ENCODE measurements around the gene ERCC1. TPM values are rescaled to one million over a fixed set of nuclear protein-coding genes. Genes with fewer than 3 reads are reported as not detected.
"Not testable (repeated sequence)": the region's sequence is repeated elsewhere in the genome, so short reads cannot be mapped to it uniquely, and the experiment has no call there.

Gene ERCC1
- total RNA-seq, 1 donor from 2014 or later: 46.1 TPM

GRCh38 chr19:45455707-45456499, 32.2 kb upstream of the ERCC1 start:
- DNase-seq (ENCODE audit: low read depth in 2 of 2): peak; percentile 92 to 99

DNA sequence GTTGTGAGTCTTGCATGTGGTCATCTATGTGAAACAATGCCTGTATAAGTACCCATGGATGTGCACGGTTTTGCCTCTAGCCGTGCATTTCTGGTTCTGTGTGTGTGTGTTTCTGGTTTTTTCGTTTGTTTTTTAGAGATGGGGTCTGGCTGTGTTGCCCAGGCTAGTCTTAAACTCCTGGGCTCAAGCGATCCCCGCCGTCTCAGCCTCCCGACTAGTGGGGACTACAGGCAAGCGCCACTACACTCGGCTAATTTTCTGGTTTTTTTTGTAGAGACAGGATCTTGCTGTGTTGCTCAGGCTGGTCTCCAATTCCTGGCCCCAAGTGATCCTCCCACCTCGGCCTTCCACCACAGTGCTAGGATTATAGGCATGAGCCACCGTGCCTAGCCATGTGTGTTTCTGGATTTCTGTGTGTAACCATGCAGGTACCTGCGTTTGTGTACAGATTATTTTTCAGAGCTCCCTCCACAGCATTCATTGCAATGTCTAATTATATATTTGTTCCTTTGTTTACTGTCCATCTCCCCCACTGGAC, 28.2 kb upstream of the ERCC1 start:
- DNase-seq (ENCODE audit: low read depth in 2 of 2): no peak

GRCh38 chr19:45451131-45451849, 27.6 kb upstream of the ERCC1 start:
- DNase-seq (ENCODE audit: low read depth in 2 of 2): peak in 1 of 2 donors; percentile 56

DNA sequence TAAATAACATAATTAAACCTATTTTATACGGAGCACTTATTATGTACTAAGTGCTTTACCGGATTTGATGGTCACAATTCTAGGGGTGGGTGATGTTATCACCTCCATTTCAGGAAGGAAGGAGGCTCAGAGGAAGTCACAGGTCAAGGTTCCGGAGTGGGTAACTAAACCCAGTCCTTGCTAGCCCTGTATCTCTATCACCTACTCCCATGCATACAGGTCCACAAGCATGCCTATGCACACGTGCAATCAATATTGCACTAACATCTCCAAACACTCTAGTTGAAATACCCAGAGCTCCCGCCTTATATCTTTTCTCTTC, 26.3 kb upstream of the ERCC1 start:
- peak in 1 of 2 donors; percentile 28 for DNase-seq (ENCODE audit: low read depth in 2 of 2)

GRCh38 chr19:45448887-45449299, 25.2 kb upstream of the ERCC1 start:
- peak in 1 of 2 donors; percentile 33 for DNase-seq (ENCODE audit: low read depth in 2 of 2)

- DNase-seq (ENCODE audit: low read depth in 2 of 2): no peak
Measured at GRCh38 chr19:45448425-45448756, 24.7 kb upstream of the ERCC1 start.

GRCh38 chr19:45446944-45447343, 23.2 kb upstream of the ERCC1 start:
- no peak for DNase-seq (ENCODE audit: low read depth in 2 of 2)

DNA sequence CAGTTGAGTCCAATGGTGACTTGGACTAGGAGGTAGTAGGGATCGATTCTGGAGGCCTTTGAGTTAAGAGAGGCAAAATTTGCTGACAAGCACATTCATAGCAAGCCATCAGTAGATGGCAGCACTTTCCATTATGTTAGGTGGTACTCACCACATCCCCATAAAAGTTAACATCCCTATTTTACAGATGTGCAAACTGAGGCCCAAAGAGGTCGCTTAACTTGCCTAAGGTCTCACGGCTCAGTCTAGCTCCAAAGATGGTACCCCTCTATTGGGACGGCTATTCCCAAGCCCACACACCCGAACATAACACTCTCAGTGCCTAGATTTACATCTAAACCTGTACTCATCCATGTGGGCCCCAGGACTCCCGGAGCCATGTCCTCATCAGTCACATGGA, 22.6 kb upstream of the ERCC1 start:
- peak; percentile 55 to 75 for DNase-seq (ENCODE audit: low read depth in 2 of 2)

- no peak for DNase-seq (ENCODE audit: low read depth in 2 of 2)
Measured at GRCh38 chr19:45445139-45445538, 21.4 kb upstream of the ERCC1 start.

GRCh38 chr19:45444318-45445041, 20.8 kb upstream of the ERCC1 start:
- DNase-seq (ENCODE audit: low read depth in 2 of 2): peak; percentile 71 to 91

GRCh38 chr19:45443462-45444317, 20.0 kb upstream of the ERCC1 start:
- peak; percentile 78 to 93 for DNase-seq (ENCODE audit: low read depth in 2 of 2)

DNA sequence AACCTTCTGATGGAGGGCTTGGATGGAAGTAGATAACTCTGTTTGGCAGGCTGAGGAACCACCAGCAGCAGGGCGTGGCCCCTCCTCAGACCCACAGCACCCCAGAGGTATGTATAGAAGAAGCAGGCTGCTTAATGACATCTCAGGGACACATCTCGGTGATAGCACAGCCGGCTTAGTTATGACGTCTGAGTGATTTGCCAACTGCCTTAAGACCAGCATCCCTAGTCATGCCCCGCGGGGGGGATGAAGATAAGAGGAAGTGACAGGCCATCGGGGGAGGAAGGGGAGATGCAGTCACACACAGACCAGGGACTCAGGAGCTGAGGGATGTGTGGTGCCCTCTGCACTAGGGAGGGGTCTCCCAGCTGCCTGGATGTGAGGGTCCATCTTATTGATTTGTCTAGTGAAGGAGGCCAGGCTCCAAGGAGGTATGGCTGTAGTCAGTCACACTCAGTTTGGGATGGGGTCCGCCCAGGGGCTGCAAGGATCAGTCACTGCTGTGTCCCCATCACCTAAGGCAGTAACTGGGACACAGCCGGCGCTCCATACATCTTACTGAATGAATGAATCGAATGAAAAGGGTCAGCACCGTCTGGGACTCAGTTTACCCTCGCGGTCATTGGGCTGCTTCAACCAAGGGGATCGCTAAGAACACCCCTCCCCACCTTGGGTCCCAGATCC, 19.2 kb upstream of the ERCC1 start:
- DNase-seq (ENCODE audit: low read depth in 2 of 2): peak in 1 of 2 donors; percentile 44

DNA sequence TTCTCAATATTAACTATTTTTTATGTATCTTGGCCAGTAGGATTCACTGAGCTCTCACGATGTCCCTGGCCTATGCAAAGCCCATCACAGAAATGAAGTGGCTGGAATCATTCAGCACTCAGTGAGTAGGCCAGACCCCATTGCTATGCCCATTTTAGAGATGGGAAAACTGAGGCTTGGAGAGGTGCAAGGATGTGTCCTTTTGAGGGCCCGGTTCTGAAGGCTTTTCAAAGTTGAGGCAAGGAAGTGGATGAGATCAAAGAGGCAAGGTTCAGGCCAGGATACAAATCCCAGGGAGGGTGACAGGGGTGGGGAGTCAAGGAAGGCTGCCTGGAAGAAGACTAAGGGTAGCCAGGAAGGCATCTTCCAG, 18.7 kb upstream of the ERCC1 start:
- DNase-seq (ENCODE audit: low read depth in 2 of 2): no peak

DNA sequence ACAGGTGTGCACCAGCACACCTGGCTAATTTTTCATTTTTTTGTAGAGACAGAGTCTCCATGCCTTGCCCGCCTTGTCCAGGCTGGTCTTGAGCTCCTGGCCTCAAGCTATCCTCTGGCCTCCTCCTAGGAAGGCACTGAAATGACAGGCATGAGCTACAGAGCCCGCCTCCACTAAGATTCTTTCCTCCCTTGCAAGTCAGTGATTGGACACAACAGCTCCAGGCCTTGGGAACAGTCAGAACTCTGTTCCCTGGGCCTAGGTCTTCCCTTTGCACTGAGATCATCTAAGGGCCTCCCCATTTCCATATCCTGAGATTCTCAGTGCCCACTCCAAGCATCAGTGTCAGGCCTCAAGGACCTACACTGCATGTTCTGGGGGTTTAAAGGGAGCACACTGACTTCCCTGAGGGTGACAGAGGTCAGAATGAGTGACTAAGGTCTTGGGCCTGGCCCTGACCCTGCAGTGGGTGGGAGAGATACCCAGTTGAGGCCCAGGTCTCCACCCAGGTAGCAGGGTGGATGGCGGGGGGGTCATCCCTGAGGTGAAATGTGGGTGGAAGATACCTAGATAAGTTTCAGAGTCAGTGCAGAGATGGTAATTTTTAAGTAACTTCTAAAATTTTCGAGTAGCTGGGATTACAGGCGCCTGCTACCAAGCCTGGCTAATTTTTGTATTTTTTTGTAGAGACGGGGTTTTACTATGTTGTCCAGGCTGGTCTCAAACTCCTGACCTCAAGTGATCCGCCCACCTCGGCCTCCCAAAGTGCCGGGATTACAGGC, 17.3 kb upstream of the ERCC1 start:
- no peak for DNase-seq (ENCODE audit: low read depth in 2 of 2)

GRCh38 chr19:45440259-45440638, 16.5 kb upstream of the ERCC1 start:
- DNase-seq (ENCODE audit: low read depth in 2 of 2): no peak

GRCh38 chr19:45439569-45440258, 16.0 kb upstream of the ERCC1 start:
- DNase-seq (ENCODE audit: low read depth in 2 of 2): peak; percentile 32 to 71

GRCh38 chr19:45439190-45439568, 15.5 kb upstream of the ERCC1 start:
- DNase-seq (ENCODE audit: low read depth in 2 of 2): no peak

DNA sequence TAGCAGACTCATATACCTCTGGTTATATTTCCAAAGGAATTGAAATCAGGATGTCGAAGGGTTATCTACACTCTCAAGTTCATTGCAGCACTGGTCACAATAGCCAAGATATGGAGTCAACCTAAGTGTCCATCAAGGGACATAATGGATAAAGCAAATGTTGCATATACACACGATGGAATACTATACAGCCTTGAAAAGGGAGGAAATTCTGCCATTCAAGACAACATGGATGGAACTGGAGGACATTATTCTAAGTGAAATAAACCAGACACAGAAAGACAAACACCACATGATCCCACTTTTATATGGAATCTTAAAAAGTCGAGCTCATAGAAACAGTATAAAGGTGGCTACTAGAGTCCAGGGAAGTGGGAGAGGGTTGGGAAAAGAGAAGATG, 13.6 kb upstream of the ERCC1 start:
- DNase-seq (ENCODE audit: low read depth in 2 of 2): no peak

GRCh38 chr19:45432543-45432942, 8.8 kb upstream of the ERCC1 start:
- DNase-seq (ENCODE audit: low read depth in 2 of 2): not testable (repeated sequence)

All from dermis microvascular lymphatic vessel endothelial cell (primary cell).